HG03196 (cell line): ENCODE measurements around the gene FBN1.

ENCODE experiments used
- ATAC-seq: cut with Tn5 transposase; IDR thresholded peaks from one replicate; pipeline ENCODE4 v1.9.1; 2021; ENCODE audit not compliant: unreplicated experiment

The FBN1 gene

DNA sequence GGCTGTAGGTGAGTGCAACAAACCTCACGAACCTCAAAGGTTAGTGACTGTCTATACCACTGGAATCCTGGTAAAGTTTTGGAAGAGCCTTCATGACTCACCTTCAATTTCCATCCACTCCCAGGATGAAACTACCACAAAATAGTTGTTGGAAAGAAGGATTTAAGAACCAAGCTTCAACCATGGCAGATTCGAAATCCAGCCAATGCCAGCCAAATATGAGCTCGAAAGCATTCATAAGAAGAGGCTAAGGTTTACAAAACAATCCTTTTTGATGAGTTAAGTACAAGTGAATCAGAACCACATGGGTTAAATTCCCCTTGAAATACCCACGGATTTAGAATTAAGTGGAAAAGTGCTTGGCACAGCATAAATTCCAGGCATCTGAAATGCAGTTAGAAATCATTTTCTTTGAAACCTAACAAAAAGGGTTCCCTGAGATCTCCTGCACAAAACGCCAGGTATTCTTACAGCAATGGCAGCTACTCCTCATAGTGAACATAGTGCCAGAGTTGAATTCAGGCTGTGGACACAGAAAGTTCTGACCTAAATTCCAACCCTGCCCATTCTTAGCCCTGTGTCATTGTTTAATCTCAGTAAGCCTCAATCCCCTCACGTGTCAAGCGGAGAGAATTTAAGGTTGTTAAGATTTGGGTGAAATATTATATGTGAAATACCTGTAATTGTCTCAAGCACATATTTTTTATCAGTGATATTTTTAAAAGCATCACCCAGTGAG, 89.2 kb downstream of the FBN1 start:
- no peak for ATAC-seq

DNA sequence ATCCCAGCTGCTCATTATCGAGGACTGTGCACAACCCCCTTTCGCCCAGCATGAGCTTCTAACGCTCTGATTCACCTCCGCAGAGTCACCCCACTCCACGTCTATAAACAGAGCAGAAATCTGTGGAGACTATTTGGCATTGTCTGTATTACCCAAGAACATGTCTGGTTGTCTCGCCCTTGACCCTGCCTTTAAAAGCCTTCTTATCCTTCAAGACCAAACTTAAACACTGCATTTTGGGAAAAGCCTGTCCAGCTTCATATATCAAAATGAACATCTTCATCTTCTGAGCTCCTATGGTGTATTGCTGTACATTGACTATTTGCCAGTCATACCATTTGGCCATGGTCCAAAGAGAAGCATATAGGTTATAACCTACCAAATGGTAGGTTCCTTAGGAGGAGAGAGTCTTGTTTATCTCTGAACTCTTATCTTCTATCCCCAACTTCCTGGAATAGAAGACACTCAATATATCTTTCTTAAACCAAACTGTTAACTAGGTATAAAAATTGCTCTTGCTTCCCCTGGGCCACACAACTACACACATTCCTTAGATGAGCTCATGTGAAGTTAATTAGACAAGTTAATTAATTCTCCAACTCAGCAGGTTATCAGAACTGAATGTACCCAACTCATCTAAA, 90.1 kb downstream of the FBN1 start:
- no peak for ATAC-seq

DNA sequence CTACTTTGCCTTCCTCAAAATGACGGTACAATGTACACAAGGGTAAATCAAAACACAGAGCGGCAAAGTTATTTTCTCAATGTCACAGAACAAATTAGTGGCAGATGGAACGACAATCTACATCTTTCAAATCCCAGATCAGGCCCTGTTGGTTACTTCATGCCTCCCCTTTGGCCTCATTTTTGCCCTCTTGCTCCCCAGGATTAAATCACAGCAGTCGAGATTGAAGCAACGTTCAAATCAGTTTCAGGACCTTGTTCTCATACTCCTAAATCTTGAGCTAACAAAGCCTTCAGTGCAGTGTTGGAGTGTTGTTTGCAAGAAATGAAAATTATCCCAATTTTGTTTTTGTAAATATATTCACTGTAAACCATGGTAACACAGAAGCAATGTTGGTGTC, 91.4 kb downstream of the FBN1 start:
- no peak for ATAC-seq

DNA sequence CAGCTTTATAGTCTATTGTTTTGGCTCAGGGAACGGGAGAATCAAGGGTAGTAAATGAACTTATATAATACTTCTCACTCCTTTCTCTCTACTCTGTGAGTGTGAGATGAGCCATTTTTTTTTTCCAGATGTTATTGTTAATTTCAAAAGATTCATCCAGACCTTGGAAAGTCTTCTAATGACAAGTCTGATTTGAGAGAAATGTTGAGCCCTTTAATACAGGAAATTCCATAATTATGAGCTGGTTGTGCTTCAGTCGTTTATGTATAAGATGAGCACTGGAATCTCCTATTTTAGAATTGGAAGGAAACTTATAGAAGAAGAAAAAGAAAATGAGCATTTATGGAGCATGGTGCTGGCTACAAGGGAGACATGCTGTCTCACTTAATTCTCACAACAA, 92.0 kb downstream of the FBN1 start:
- no peak for ATAC-seq

DNA sequence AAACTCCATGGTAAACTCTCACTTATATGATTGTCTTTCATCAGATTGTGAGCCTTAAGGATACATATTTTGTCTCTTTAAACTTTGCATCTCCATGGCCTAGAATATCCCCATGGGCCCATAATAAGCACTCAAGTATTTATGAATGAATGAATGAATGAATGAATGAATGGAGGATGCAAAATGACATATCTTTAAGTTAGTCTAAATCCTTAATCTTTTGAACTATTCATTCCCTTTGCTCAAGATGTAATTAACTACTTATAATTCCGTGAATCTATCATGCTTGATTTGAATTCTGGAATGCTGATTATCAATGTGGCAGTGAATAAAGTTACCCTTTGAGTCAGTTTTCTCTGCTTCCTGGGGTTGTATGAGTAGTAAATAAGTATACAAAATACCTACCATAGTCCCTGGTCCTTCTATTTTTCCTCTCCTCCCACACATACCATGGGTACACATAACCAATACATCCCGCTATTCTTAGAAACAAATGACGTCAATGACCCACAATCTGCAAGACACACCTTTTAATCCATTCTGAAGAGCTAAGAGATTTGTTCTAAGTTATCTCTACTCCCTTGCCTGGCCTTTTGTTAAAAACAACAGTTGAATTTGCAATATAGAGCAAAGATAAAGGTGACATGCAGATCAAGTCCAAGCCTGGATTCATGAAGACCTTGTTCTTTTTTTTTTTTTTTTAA, 94.5 kb downstream of the FBN1 start:
- ATAC-seq: no peak

DNA sequence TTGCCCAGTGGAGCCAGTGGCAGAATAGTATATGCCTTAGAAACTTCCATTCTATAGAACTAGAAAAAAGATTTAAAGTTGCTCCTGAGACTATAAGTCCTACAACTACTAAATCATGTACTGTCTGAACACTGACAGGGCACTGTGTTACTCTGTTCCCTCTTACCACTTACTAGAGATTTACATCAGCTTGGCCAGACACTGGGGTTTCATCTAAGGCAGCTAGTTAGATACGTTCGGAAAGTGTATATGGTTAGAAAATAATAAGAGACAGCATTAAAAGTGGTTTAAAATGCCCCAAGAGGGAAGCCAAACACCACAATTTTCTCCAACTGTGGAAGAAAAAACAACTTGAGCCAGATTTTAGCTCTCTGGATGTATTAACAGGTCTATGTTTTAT, 97.1 kb downstream of the FBN1 start:
- no peak for ATAC-seq

DNA sequence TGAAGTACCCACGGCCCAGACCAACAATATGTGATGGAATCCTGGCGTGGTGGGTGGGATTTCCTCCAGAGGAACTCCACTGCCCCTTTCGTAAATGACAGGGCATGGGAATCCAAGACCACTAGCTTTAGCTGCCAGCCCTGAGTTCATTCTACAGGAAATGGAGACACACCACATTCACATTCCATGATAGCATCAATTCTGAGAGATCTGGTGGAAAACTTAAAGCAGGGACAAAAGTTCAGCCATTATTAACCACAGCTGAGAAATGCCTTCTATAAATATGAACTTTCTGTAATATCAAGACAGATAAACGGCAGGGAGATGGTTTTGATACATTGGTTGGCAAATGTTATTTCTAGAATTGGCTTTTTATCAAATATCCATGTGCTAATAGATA, 98.2 kb downstream of the FBN1 start:
- no peak for ATAC-seq

DNA sequence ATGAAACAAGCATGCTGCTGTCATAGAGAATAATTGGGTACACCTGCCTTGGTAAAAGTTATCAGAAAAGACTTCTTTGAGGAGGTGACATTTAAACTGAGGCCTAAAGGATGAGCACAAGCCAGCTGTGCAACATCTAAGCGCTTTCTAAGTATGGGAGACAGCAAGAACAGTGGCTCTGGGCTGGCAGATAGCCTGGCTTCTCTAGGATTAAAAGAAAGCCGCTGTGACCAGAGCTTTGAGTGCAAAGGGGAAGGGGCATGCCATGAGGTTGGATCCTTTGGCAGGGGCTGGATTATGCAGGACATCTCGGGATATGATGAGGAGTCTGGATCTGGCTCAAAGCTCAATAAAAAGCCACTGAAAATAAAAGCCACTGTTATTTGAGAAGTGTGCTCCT, 99.2 kb downstream of the FBN1 start:
- ATAC-seq: no peak

DNA sequence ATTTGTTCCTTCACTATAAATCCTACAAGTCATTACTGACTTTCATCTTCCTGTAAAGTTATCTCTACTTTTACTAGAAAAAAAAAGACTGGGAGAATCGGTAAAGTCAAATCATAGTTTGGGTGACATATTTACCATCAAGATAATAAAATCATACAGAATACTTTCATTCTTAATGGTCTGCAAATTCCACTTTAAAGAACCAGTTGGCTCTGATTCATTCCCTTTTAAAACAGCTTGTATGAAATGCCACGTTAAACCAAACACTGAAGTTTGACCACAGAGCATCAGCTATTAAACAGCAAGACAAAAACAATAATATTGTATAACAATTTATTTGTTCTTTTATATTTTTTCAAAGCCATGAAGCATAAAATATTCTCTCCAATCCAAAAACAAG, 100.7 kb downstream of the FBN1 start:
- no peak for ATAC-seq

DNA sequence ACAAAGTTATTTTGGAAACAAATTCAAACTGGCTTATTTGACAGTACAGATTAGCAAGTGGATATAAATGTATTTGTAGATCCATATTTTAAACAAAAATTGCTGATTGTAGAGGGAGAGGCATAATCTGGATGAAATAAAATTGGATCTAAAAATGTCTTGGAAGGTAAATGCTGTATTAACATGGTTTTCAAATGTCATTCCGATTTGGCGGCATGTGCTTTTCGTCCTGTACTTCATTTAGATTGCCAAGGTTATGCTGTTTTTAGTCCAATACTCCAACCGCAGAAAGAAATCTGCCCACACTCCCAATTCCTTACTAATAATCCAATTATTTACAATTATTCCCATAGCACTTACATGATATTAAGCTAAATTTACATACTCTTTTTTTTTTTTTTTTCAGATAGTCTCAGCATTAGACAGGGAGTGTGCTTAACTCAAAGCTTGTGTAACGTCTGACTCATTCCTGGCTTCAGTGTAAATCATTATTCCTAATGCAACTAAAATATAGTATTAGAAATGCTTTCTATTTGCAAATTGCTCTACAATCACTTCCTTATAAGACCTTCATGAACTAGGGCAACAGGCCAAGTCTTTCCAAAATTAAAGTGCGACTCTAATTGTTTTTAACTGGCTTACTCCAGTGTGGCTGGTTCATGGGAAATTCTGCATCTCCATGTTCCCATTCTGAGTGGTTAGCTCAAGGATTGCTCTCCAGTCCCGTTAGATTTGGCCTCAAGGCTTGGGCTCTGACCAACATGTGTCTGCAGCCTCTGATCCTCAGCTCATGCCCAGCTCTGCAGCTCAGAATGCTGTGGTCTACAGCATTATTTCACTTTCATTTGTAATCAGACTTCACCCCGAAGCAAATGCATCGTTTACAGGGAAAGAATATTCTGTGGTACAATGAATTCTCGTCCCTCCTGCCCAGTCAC, 103.9 kb downstream of the FBN1 start:
- peak; percentile 81 for ATAC-seq

DNA sequence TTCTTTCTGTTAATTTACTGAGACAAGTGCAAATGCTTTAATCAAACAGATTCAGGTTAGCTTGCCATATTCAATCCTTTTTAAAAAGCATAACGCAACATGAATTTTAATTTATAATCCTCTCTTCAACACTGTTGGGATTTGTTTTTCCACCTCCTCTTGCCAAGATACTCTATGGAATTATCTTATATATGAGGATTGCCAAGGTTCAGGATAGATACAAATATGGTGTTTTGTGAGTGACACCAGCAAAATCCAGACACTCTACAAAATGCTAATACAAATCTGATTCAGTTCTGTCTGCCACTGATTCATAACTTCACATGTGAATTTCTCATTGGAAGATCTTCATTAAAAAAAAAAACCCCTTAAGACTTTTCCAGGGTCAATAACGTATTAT, 104.8 kb downstream of the FBN1 start:
- no peak for ATAC-seq

DNA sequence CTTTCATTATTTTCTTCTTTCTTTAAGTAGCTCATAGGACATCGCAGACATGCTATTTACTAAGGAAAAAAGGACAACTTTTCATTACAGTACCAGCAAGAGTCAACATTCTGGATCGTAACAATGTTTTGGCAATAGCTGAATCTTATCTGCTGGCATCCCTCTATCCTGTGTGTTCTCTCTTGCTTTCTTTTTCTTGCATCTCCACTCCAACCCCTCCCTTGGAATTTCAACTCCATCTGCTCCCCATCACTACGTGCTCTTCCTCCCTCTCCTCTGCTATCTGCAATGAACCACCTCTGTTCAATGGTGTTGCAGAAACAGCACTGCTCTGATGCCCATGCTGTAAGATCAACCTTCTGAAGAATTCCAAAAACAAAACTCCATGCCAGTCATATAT, 106.6 kb downstream of the FBN1 start:
- no peak for ATAC-seq

DNA sequence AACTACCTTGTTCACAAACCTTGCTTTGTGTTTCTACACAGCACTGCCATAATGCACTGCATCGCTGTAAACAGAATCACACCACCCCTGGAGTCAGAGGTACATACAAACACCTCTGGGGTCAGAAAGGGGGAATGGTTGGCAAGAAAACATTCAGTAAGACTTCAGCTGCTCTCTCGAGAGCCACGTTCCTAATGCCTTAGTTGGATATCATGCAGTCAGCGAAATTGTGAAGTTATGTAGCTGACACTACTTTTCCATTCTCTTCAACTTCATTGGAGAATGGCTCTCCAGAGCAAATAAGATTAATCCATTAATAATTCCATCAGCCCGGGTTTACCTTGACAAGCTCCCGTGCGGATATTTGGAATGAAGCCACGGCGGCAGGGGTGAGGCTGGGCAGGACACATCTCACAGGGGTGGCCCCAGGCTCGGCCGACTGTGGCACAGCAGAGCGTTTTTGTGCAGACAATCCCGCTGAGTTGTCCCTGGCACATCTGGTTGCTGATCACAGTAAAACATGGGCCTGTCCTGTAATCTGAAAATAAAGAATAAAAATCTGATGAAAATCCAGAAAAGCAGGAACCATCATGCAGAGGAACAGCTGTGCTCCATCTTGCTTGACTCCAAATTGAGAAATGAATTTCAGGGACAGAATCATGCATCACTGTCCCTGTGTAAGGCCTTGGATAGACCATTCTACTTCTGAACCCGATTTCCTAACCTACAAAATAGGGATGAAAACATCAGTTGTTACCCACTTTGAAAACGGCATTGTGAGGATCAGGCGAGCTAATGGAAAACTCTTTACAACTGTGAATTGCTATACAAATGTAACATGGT, 108.0 kb downstream of the FBN1 start:
- ATAC-seq: no peak

DNA sequence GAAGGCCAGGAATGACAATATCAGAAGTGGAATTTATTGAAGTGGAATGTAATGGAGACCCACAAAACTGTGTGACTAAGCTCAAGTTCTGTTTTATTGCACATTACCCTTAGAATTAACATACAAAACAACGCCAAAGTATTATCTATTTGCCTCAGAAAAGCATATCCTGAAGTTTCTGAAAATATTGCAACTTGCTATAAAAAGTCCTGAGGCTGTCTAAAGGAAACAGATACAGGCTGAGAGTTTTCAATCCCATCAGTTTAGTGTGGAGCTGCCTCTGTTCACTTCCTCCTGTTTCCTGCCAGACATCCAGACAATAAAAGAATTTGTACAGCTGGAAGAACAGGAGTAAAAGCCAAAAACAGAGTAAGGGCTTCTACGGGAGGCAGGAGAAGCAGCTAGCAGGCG, 108.8 kb downstream of the FBN1 start:
- no peak for ATAC-seq

DNA sequence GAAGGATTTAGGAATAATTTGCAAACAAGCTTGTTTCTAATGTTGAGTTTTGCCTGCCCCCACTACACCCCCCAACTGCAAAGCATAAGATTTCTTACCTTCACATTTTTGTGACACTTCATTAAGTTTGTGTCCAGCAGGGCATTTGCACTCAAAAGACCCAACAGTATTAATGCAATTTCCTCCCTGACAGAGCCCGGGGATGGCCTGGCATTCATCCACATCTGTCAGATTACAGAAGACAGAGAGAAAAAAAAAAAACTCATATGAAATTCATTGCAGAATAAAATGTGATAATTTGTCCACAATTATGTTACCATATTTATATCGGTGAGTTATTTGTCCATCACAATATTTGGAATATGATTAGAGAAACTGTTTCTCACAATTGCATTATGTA, 111.5 kb downstream of the FBN1 start:
- no peak for ATAC-seq

DNA sequence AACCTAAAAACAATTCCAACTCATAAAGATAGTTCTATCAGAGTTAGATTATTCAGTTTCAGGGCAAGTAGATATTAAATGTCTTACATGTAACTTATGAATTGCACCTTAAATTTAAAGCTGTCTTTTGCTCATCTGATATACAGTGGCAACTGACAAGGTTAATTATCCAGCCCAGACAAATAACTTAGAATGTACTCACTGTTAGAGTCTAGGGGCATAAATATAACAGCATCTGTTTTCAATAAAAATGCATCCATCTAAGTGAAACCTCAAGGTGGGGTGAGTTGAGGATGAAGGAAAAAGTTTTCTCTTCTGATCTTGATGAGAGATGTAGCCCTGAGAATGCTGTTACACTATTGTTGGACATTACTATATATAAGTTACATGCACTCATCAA, 112.6 kb downstream of the FBN1 start:
- no peak for ATAC-seq

DNA sequence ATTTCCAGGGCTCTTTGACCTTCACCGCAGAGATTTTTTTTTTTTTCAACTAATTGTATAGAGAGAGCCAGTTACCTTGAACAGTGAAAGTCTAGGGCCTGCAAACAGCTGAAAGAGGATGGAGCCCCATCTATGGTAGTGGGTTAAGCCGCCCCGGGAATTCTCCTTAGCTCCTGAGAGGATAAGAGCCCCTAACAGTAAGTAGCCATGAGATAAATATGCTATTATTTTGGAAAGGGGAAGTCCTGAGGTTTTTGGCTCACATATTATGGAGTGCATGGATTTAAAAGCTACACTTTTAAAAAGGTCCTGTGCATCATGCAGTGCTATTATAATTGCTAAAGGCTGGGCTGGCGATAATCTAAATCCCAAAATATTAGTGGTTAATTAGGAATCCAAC, 115.0 kb downstream of the FBN1 start:
- no peak for ATAC-seq

DNA sequence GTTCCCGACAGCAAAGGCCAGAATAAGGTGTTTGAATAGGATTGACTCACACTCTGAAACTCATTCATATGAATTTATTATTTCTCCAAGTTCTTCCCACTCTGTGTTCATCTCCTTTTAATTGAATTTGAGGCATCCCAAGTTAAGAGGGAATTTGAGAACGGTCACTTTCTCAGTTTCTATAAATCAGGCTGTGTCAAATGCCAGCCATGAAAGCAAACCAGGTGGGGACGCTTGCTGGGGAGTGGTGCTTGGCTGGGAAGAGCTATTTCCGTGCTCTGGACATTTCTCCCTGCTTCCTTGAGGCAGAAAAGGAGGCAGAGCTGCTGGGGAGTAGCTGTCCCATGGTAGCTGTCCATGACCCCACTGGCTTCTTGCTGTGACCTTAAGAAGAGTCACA, 116.6 kb downstream of the FBN1 start:
- ATAC-seq: no peak

DNA sequence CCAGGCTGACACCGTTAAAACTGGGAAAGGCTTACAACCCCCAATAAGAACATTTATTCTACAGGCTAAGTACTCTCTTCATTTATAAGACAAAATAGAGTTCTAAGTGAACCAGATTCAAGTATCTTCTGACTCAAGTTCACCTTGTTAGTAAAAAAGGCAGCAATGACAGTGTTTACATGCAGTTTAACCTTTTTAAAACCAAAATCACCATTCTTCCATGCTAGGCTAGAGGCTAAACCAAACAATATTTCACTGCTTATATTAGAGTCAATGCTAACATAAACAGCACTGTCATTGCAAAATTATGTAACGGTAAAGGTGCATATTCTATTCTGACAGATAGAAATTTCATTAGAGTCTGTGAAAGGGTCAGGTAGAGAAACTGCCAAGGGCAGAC, 118.0 kb downstream of the FBN1 start:
- no peak for ATAC-seq

DNA sequence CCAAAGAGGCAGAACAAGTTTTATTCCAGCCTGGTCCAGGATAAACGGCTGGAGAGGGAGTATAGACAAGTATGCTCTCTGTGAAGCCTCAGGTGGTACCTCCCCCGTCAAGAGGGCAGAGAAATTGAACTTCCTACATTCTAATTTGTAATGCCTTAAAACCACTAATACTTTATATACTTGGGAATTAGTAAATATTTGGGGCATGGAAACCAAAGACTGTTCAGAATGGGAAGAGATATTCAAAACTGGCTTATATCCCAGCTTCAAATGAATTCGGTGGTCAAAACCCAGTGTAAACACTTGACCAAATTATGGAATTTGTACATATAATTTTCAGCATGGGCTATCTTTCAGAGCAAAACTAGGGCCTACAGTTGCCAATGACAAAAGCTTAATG, 122.6 kb downstream of the FBN1 start:
- ATAC-seq: no peak
